ENCODE data around the gene ARF3. TPM values are rescaled to one million over a fixed set of nuclear protein-coding genes. Genes with fewer than 3 reads are reported as not detected.
A peak's percentile ranks its signal among the peaks of the same experiment; 100 is the strongest.

ARF3 gene
- polyA plus RNA-seq, 1 of the 3 experiments (the other 2 are of a cell fraction): 204 TPM

GRCh38 chr12:48999371-49000131 lies 42.3 kb upstream of the ARF3 start, which contains the start of gene DDN (continued):
- TF ChIP-seq POLR2AphosphoS5 (IDR thresholded peaks at IDR 0.05; ENCODE audit: low read depth, low read length) (no peak), FOXJ3 (CRISPR knock-in tag; IDR thresholded peaks at IDR 0.05) (no peak), JUND (IDR thresholded peaks at IDR 0.05) (no peak), RXRA (IDR thresholded peaks at IDR 0.05; ENCODE audit: borderline replicate concordance, low read depth) (no peak), USF2 (IDR thresholded peaks at IDR 0.05; ENCODE audit: borderline replicate concordance, low read depth, low read length) (no peak), NRF1 (IDR thresholded peaks at IDR 0.05; ENCODE audit: low read depth, low read length) (no peak; the same call in 1 of the 2 replicates), CHD2 (IDR thresholded peaks at IDR 0.05; ENCODE audit: low read length, partially characterized antibody) (peak; percentile 12), EP300 (IDR thresholded peaks at IDR 0.05; ENCODE audit: borderline replicate concordance in 1 of 2, low read depth in 1 of 2, low read length in 1 of 2) (no peak), MXI1 (IDR thresholded peaks at IDR 0.05; ENCODE audit: low read depth, low read length) (peak; percentile 85), IRF3 (IDR thresholded peaks at IDR 0.05; ENCODE audit: low read depth, low read length) (no peak), FOXM1 (IDR thresholded peaks at IDR 0.05; ENCODE audit: low read depth) (no peak), RFX5 (IDR thresholded peaks at IDR 0.05; ENCODE audit: low read length) (no peak), NFIC (IDR thresholded peaks at IDR 0.05; ENCODE audit: borderline replicate concordance) (no peak), YY1 (IDR thresholded peaks at IDR 0.05; ENCODE audit: low read depth) (no peak)

- DNase-seq: peak; percentile 63
- Histone ChIP-seq H3K4me1 (ENCODE audit: control insufficient read depth in 1 of 2, insufficient read depth in 2 of 2, low read depth in 1 of 2, low read length in 1 of 2) (peaks cover 11 to 19% of the 10 kb centered on the region in 2 experiments; a peak in 3 of 4 replicates), H3K9me3 (no peaks in the 10 kb centered on the region), H3K79me2 (ENCODE audit: insufficient read depth) (no peaks in the 10 kb centered on the region), H4K20me1 (ENCODE audit: insufficient read depth) (no peaks in the 10 kb centered on the region), H3K9me2 (no peaks in the 10 kb centered on the region), H3K27ac (ENCODE audit: low read depth in 2 of 2, low read length in 1 of 2) (no peak overlapping the region), H2AFZ (ENCODE audit: low read depth) (peak overlapping the region; percentile 41; the same call in 1 of the 2 replicates), H3K27me3 (ENCODE audit: insufficient read depth) (no peaks in the 10 kb centered on the region), H3K4me3 (ENCODE audit: low read depth in 2 of 2, low read length in 1 of 2) (peak overlapping the region in 1 of 2 experiments; percentile 28; a peak in 2 of 4 replicates), H3K36me3 (replicated peaks in 1 of 2; ENCODE audit: control insufficient read depth in 1 of 2, insufficient read depth in 2 of 2, low read length in 1 of 2) (peaks cover 10 to 16% of the 10 kb centered on the region in 2 experiments), H3K4me2 (peak overlapping the region; percentile 6), H3F3A (replicated peaks; ENCODE audit: insufficient read depth) (peaks cover 10% of the 10 kb centered on the region), H3K9ac (no peak overlapping the region)
- TF ChIP-seq MAX (IDR thresholded peaks at IDR 0.05; ENCODE audit: low read depth) (peak; percentile 51; the same call in 1 of the 2 replicates), SMC3 (IDR thresholded peaks at IDR 0.05; ENCODE audit: low read depth, low read length) (no peak)
- WGBS (ENCODE audit: low lambda C conversion rate): 17% methylated on average over 12 of the region's 48 CpGs
- ChIA-PET CTCF (interaction anchor here (1.0 to 33.0 kb wide), 14 partner anchors 8 to 204 kb away, joined by 3 to 935 read pairs (median 6); partner anchors contain the start of genes DDX23, PRKAG1, WNT1 and WNT10B), POLR2A (interaction anchor here (0.5 to 0.6 kb wide), 2 partner anchors 21 to 326 kb away, joined by 3 read pairs; no protein-coding TSS in a partner anchor)
These were observed 41.4 kb upstream of the ARF3 start for GRCh38 chr12:48998497-48999353.

Measured in SK-N-SH (cell line).